ENCODE data around the gene ANKRD6.

DNA sequence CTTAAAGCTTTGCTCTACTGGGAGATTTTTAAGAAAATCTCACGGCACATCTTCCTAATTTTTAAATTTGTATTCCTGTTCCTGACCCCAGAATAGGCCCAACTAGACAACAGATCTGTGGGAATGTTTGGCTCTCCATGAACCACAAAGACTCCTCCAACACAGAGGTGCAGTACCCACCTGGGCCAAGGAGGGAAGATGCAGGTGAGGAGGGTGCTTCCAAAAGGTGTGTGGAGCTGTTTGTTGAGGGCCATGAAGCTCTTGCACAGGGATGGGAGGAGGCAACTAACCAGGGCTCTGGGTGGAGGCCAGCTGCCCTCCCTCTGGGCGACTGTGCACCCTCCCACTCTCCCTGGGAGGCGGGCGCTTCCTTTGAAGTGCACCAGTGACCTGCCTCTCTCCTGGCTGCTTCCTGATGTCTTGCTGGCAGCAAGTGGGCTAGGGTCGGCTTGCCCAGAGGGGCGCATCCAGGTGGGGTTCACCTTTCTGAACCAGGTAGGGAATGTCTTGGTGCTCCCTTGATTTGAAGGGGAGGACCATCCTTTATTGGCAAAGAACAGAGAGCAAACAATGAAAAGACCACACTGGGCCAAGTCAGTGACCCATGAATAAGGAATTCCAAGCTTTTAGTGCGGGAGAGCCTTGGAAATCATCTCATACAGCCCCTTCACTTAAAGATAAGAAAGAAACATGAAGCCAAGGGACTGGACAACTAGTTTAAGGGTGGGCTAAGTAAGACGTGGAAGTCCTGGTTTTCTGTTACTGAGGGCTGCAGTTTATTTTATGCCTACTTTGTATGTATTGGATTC, 76.0 kb downstream of the ANKRD6 start:
- TF ChIP-seq, protein P1, sequence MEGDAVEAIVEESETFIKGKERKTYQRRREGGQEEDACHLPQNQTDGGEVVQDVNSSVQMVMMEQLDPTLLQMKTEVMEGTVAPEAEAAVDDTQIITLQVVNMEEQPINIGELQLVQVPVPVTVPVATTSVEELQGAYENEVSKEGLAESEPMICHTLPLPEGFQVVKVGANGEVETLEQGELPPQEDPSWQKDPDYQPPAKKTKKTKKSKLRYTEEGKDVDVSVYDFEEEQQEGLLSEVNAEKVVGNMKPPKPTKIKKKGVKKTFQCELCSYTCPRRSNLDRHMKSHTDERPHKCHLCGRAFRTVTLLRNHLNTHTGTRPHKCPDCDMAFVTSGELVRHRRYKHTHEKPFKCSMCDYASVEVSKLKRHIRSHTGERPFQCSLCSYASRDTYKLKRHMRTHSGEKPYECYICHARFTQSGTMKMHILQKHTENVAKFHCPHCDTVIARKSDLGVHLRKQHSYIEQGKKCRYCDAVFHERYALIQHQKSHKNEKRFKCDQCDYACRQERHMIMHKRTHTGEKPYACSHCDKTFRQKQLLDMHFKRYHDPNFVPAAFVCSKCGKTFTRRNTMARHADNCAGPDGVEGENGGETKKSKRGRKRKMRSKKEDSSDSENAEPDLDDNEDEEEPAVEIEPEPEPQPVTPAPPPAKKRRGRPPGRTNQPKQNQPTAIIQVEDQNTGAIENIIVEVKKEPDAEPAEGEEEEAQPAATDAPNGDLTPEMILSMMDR (IDR thresholded peaks at IDR 0.05): no peak
- no peak for TF ChIP-seq POLR2A (IDR thresholded peaks at IDR 0.05)
